ENCODE data around the gene KIF3B.
"Not testable (repeated sequence)": the region's sequence is repeated elsewhere in the genome, so short reads cannot be mapped to it uniquely, and the experiment has no call there.

Gene KIF3B

DNA sequence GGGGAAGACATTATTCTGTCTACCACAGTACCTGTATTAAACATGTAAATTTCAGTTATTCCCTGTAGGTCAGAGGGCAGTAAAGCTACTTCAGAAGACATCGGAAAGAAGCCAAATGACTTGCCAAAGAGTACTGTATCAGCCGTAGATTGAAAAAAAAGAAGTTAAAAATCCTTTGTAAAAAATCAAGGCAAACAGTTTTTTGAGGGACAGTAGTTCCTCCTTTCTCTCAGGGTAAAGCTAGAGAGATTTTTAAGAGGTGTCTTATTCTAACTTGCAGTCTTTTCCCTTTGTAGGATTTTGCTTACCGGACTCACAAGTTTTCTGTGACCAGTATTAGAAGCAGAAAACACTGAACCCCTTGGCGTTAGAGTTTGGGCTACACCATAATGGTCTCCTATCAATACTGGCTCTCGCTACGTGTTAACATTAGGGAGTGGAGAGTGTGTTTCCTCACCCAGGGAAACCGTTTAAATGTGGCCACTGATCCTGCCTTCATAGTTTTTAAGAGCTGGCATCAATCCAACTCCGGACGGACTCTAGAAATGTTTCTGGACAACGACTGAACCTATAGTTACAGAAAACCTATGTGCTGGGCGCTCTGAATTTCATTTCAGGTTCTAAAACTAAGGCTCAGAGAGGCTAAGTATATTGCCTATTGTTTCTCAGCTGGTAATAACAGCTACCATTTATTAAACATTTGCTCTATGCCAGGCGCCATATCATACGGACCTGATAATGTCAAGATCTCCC, 79.3 kb downstream of the KIF3B start:
- DNase-seq (ENCODE audit: low read depth), result no peak

DNA sequence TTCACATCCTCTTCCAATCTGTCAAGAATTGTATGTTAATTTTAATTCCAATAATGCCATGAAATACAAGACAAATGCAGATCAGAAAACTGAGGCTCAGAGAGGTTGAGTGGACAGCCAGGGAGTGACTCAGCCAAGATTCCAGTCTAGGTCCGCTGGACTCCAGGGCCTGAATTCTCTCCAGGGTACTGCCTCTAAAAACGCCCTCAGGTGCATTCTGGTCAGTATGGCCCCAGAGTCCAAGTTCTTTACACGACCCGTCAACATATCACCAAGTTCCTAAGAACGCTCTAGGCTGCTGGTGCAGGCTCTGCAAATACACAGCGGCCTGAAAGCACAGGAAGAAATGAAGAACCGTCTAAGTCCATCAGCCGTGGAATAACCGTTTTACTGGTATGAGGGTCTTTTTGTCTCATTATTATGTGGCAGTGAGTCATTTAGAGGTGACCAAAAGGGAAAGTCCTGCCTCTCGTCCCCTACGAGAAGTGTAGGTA, 80.0 kb downstream of the KIF3B start:
- peak; percentile 42 for DNase-seq (ENCODE audit: low read depth)

DNA sequence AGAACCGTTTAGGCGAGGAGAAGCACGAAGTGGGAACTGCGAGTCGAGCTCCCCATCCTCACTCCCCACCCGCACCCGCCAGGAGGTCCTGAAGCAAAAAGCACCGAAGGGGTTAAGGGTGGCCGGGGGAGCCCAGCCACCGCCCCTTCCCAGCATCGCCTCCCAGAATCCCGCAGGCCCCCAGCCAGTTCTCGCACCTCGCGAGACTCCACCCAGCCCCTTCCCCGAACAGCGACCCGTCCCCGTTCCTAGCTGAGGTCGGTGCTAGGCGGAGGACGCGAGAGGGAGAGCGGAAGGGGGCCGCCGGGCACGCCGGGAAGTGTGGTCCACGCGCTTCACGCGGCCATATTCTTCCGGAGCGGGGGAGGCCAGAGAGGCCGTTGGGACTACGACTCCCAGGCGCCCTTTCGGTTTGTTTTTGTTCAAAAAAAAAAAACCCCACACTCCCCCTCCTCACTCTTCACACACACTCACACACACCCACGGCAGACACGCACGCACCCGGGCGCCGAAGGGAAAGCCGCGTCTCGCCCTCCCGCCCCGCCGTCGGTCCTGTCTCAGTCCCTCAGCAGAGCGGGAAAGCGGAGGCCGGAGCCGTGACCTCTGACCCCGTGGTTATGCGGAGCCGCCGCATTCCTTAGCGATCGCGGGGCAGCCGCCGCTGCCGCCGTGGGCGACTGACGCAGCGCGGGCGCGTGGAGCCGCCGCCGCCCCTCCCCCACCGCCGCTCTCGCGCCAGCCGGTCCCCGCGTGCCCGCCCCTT, 80.6 kb downstream of the KIF3B start, which contains the start of gene ASXL1:
ASXL1 (plus strand) TSS at position 463 of the 763 bp plus-strand sequence. CDS start 445 bp downstream, outside the sequence.
- peak; percentile 95 for DNase-seq (ENCODE audit: low read depth)

DNA sequence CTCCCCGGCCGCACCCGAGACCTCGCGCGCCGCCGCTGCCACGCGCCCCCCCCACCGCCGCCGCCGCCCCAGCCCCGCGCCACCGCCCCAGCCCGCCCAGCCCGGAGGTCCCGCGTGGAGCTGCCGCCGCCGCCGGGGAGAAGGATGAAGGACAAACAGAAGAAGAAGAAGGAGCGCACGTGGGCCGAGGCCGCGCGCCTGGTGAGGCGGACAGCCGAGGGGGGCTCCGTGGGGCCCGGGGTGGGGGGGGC, 81.1 kb downstream of the KIF3B start:
- DNase-seq (ENCODE audit: low read depth), result no peak

DNA sequence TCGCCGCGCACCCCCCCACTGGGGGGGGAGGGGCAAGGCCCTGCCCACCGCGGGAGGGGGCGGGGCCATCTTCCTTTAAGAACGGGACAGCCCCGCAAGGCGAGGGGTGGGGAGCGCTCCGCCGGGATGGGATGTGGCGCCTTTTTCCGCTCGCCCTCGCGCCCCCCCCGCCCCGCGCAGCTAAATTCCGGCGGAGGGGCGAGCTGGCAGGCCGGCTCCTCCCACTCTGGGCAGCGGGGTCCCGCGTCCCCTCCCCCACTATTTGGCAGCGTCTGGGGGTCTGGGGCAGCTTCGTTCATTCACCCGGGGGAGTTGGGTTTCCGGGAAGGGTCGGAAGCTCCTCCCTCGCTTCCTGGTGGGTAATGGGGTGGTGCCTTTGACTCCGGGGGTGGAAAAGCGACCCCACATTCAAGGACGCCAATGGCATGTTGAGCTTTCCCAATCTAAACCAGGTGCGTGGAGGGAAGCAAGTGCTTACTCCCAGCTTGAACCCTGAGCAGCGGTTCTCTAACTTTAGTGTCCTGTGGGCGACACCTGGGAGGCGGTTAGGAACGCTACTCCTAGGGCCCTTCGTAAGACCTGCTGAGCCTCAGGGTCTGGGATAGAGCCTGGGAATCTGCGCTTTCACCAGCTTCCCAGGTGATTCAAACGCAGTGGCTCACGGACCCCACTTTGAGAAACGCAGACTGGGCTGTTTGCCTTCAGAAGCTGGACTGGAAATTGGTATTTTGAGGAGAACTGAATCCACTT, 81.6 kb downstream of the KIF3B start:
- peak; percentile 32 for DNase-seq (ENCODE audit: low read depth)

GRCh38 chr20:32359633-32360332, 82.3 kb downstream of the KIF3B start:
- peak; percentile 40 for DNase-seq (ENCODE audit: low read depth)

- no peak for DNase-seq (ENCODE audit: low read depth)
Measured at GRCh38 chr20:32360333-32360634, 82.8 kb downstream of the KIF3B start.

DNA sequence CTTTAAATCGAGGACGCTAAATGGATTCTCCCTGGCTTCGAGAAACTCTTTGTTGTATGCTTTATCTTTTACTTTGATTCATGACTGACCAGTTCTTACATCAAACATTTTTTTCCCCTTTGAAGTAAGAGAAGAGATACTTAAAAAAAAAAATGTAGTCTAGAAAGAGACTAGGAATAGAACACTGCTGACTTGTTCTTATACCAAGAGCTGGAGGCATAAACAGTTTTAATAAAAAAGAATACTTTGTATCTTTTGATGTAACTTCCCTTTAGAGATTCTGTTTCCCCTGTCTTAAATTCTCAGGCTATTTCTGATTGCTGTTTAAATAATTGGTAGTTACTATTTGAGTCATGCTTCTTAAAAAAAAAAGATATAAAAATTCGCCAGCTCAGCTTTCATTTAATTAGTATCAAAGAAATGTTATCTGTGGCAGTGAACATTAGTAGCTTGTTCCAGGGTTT, 85.5 kb downstream of the KIF3B start:
- peak; percentile 52 for DNase-seq (ENCODE audit: low read depth)

- peak; percentile 47 for DNase-seq (ENCODE audit: low read depth)
Measured at GRCh38 chr20:32363492-32363891, 86.0 kb downstream of the KIF3B start.

DNA sequence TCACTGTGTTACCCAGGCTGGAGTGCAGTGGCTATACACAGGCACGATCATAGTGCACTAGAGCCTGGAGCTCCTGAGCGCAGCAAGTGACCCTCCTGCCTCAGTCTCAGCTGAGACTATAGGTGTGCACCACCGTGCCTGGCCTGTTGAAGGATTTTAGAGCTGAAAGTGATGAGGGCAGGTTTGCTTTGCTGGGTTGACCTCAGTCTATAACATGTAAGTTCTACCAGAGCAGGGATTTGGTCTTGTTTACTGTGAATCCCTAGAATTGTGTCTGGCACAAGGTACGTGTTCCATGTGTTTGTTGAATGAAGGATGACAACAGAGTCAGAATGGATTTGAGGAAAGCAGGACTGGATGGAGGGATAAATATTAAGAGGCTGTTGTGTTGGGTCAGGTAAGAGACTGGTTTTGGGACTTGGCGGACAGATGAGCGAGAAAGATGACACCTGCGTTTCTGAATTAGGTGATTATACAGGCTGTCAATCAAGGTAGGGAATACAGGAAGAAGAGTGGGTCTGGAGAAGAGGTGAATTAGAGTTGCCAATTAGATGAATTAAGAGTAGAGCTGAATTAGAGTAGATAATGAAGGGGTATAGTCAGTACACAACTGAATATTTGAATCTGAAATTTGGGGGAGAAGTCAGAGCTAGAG, 87.2 kb downstream of the KIF3B start:
- no peak for DNase-seq (ENCODE audit: low read depth)

GRCh38 chr20:32365564-32365963, 88.1 kb downstream of the KIF3B start:
- no peak for DNase-seq (ENCODE audit: low read depth)

GRCh38 chr20:32366380-32366779, 88.9 kb downstream of the KIF3B start:
- DNase-seq (ENCODE audit: low read depth), result no peak

DNA sequence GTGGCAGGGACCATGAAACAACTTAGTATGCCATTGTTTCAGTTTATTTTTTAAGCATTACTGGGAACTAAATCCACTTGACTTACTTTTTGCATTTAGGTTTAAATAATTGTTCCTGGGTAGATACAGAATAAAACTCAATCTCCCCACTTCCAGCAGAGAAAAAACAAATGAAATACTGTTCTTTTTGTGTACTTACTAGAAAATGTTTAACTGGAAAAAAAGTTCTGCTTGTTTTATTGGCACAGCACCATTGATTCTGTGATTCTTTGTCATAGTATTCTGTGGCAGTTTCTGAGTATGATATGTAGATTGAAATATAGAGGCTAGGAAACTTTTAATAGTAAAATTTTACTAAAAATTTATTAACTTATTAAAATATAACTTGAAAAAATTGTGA, 90.9 kb downstream of the KIF3B start:
- no peak for DNase-seq (ENCODE audit: low read depth)

GRCh38 chr20:32368925-32369324, 91.5 kb downstream of the KIF3B start:
- DNase-seq (ENCODE audit: low read depth), result peak; percentile 70

DNA sequence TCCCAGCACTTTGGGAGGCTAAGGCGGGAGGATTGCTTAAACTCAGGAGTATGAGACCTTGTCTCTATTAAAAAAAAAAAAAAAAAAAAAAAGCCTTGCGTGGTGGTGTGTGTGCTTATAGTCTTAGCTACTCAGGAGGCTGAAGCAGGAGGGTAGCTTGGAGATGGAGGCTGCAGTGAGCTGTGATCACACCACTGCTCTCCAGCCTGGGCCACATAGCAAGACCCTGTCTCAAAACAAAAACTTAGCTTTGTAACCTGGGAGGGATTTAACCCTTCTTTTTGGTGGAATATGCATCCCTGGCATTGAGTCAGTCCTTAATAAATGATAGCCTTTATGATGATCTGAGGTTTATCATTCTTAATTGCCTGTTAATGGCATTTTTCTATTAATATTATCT, 93.4 kb downstream of the KIF3B start:
- DNase-seq (ENCODE audit: low read depth), result no peak

GRCh38 chr20:32378461-32378860, 101.0 kb downstream of the KIF3B start:
- no peak for DNase-seq (ENCODE audit: low read depth)

DNA sequence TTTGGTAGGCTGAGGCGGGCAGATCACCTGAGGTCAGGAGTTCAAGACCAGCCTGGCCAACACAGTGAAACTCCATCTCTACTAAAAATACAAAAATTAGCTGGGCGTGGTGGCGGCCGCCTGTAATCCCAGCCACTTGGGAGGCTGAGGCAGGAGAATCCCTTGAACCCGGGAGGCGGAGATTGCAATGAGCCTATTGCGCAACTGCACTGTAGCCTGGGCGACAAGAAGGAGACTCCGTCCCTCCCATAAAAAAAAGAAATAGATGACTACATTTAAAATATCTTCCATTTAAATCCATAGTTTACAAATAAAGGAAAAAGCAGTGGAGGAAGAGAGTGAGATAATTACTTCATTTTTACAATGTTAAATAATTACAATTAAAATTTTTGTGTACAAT, 102.6 kb downstream of the KIF3B start:
- DNase-seq (ENCODE audit: low read depth), result not testable (repeated sequence)

GRCh38 chr20:32380745-32381144, 103.3 kb downstream of the KIF3B start:
- no peak for DNase-seq (ENCODE audit: low read depth)

GRCh38 chr20:32382102-32382950, 104.9 kb downstream of the KIF3B start:
- no peak for DNase-seq (ENCODE audit: low read depth)

DNA sequence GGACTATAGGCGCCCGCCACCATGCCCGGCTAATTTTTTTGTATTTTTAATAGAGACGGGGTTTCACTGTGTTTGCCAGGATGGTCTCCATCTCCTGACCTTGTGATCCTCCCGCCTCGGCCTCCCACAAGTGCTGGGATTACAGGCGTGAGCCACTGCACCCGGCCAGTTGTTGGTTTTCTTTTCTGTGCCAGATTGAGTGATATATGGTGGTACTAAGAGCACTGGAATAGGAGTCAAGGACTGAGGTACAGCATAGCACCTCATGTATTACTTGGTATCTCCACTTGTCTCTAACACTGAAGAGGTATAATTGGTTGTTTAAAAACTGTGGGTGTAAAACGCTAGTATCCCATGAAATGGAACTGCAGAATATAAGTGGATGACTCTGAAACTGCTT, 106.0 kb downstream of the KIF3B start:
- DNase-seq (ENCODE audit: low read depth), result not testable (repeated sequence)
